HepG2 (cell line): Measurements from ENCODE around the gene MRFAP1L1. TPM values are rescaled to one million over a fixed set of nuclear protein-coding genes. Genes with fewer than 3 reads are reported as not detected.
A peak's percentile ranks its signal among the peaks of the same experiment; 100 is the strongest.

ENCODE experiments used
- AHDC1 ChIP-seq: sonication (generic); formaldehyde crosslinking; IDR thresholded peaks from 2 replicates; pipeline ENCODE4 v1.5.1; 2020; ENCODE audit warnings: mild to moderate bottlenecking, missing genetic modification reagents, borderline replicate concordance
- ATF6 ChIP-seq: sonication (generic); formaldehyde crosslinking; conservative IDR thresholded peaks from 2 replicates; pipeline ENCODE4 v1.4.0; 2020; ENCODE audit warnings: missing genetic modification reagents
- HOMEZ ChIP-seq: IDR thresholded peaks from 2 replicates; pipeline ENCODE4 v1.6.1; 2016; ENCODE audit warnings: low read depth
- IKZF5 ChIP-seq: IDR thresholded peaks from 2 replicates; pipeline ENCODE4 v1.6.1; 2018; ENCODE audit warnings: missing genetic modification reagents, mild to moderate bottlenecking, missing compliant biosample characterization
- RARG ChIP-seq: sonication (generic); formaldehyde crosslinking; IDR thresholded peaks from 2 replicates; pipeline ENCODE4 v1.4.0; 2020; ENCODE audit warnings: low read depth, mild to moderate bottlenecking, missing genetic modification reagents
- SIX4 ChIP-seq: sonication (generic); formaldehyde crosslinking; IDR thresholded peaks from 2 replicates; pipeline ENCODE4 v1.4.0; 2020; ENCODE audit warnings: missing genetic modification reagents
- SMAD1 ChIP-seq: sonication (generic); formaldehyde crosslinking; IDR thresholded peaks from 2 replicates; pipeline ENCODE4 v1.4.0; 2020; ENCODE audit warnings: missing genetic modification reagents, low read depth, mild to moderate bottlenecking, borderline replicate concordance
- TP53 ChIP-seq: sonication (generic); formaldehyde crosslinking; conservative IDR thresholded peaks from 2 replicates; pipeline ENCODE4 v1.4.0; 2020; ENCODE audit warnings: missing genetic modification reagents
- ZFP36L2 ChIP-seq: sonication (generic); formaldehyde crosslinking; IDR thresholded peaks from 2 replicates; pipeline ENCODE4 v1.4.0; 2020; ENCODE audit warnings: missing genetic modification reagents
- ZFYVE20 ChIP-seq: sonication (generic); formaldehyde crosslinking; IDR thresholded peaks from 2 replicates; pipeline ENCODE4 v1.8.0; 2023; ENCODE audit warnings: low read depth, mild to moderate bottlenecking, moderate library complexity, missing genetic modification reagents, borderline replicate concordance
- ZKSCAN5 ChIP-seq: sonication (generic); formaldehyde crosslinking; IDR thresholded peaks from 2 replicates; pipeline ENCODE4 v1.5.1; 2020; ENCODE audit warnings: mild to moderate bottlenecking, missing genetic modification reagents
- ZNF10 ChIP-seq: sonication (generic); formaldehyde crosslinking; IDR thresholded peaks from 2 replicates; pipeline ENCODE4 v1.4.0; 2020; ENCODE audit warnings: mild to moderate bottlenecking, low read depth, missing genetic modification reagents, borderline replicate concordance
- ZNF180 ChIP-seq: sonication (generic); formaldehyde crosslinking; IDR thresholded peaks from 2 replicates; pipeline ENCODE4 v1.4.0; 2020; ENCODE audit warnings: low read depth, missing genetic modification reagents, borderline replicate concordance
- ZNF282 ChIP-seq: fragments of 450-650 bp; IDR thresholded peaks from 2 replicates; pipeline ENCODE4 v1.6.1; 2018; ENCODE audit not compliant: partially characterized antibody
- ZNF441 ChIP-seq: sonication (generic); formaldehyde crosslinking; IDR thresholded peaks from 2 replicates; pipeline ENCODE4 v1.7.0; 2021; ENCODE audit warnings: missing genetic modification reagents, borderline replicate concordance
- ZNF550 ChIP-seq: sonication (generic); formaldehyde crosslinking; IDR thresholded peaks from 2 replicates; pipeline ENCODE4 v1.4.0; 2020; ENCODE audit warnings: mild to moderate bottlenecking, missing genetic modification reagents, borderline replicate concordance
- ZNF747 ChIP-seq: sonication (generic); formaldehyde crosslinking; IDR thresholded peaks from 2 replicates; pipeline ENCODE4 v1.8.1; 2023; ENCODE audit warnings: missing genetic modification reagents, mild to moderate bottlenecking, borderline replicate concordance
- ZSCAN29 ChIP-seq: sonication (generic); formaldehyde crosslinking; conservative IDR thresholded peaks from 2 replicates; pipeline ENCODE4 v1.4.0; 2020; ENCODE audit warnings: mild to moderate bottlenecking, missing genetic modification reagents
- polyA plus RNA-seq, 8 experiments: library from polyadenylated mRNA; depleted of rRNA in 3 of 8; stranded (reverse) in 7 of 8; unstranded in 1 of 8; fragments of >200 nt; fragmentation: Illumina TruSeq in 4 of 8; extraction: Trizol in 4 of 8; gene quantifications; 2 replicates each; pipeline versions ENCODE4 v1.2.1 to v1.2.3, GENCODE V29; 2011 to 2016; ENCODE audit warnings: low read depth in 4 of 8, missing spikeins in 1 of 8, mixed read lengths in 1 of 8; ENCODE audit not compliant: insufficient read depth in 1 of 8
- total RNA-seq, 5 experiments: library from RNA; depleted of rRNA; stranded (reverse); fragments of >200 nt; fragmentation: Illumina TruSeq; extraction: Trizol; gene quantifications; 2 replicates each; pipeline ENCODE4 v1.2.3, GENCODE V29; 2016; ENCODE audit warnings: low read depth in 1 of 5

Gene MRFAP1L1
- total and polyA plus RNA-seq, 2 of the 13 experiments (the other 11 are each of a cell fraction or from before 2014, with no cell fraction given) = 44.8 to 76.6 TPM

- TF ChIP-seq ZFP36L2 (CRISPR knock-in tag) (peak; percentile 92), HOMEZ (CRISPR knock-in tag) (no peak), ZNF747 (peak; percentile 83), ZNF441 (CRISPR knock-in tag) (peak; percentile 85), ZSCAN29 (CRISPR knock-in tag) (no peak), ZNF180 (CRISPR knock-in tag) (no peak), TP53 (CRISPR knock-in tag) (no peak), AHDC1 (CRISPR knock-in tag) (peak; percentile 60; the same call in 1 of the 2 replicates), ZNF550 (CRISPR knock-in tag) (no peak), ZNF282 (no peak), SIX4 (CRISPR knock-in tag) (0 out of 2 replicates have a peak, but pooled peaks have one; percentile 20), ATF6 (CRISPR knock-in tag) (0 out of 2 replicates have a peak, but pooled peaks have one; percentile 38), ZNF10 (CRISPR knock-in tag) (no peak), ZFYVE20 (CRISPR knock-in tag) (peak; percentile 75; the same call in 1 of the 2 replicates), ZKSCAN5 (no peak), IKZF5 (peak; percentile 42), RARG (CRISPR knock-in tag) (no peak), SMAD1 (no peak)
Observed at GRCh38 chr4:6673660-6674499, 35.8 kb downstream of the MRFAP1L1 start (continued).
